Fibroblast of lung (primary cell): Measurements from ENCODE around the gene TBC1D19.

Source experiments
- CTCF ChIP-seq, 2 donors: IDR thresholded peaks in 1 of 2; conservative IDR thresholded peaks in 1 of 2; 1 replicate in 1 of 2; 2 replicates in 1 of 2; pipeline ENCODE4 v1.5.1; 2011 to 2012; ENCODE audit warnings: low read length in 2 of 2, control low read depth in 1 of 2, inconsistent platforms in 1 of 2, low read depth in 1 of 2, mild to moderate bottlenecking in 1 of 2
- EZH2 ChIP-seq: IDR thresholded peaks from 2 replicates; pipeline ENCODE4 v1.5.1; 2012; ENCODE audit warnings: low read length, control low read depth, mild to moderate bottlenecking; ENCODE audit errors: missing control alignments

GRCh38 chr4:26751838-26752237, 168.0 kb downstream of the TBC1D19 start:
- TF ChIP-seq CTCF (conservative IDR thresholded peaks at IDR 0.05 in 1 of 2, IDR thresholded peaks at IDR 0.05 in 1 of 2; ENCODE audit: low read depth in 1 of 2, low read length in 2 of 2) (no peak), EZH2 (no peak)
